GM15510 (cell line): ENCODE measurements around the gene SUN2.

Experiments used
- POLR2A ChIP-seq: IDR thresholded peaks from 3 replicates; pipeline ENCODE4 v1.6.1; 2011; ENCODE audit warnings: borderline replicate concordance; ENCODE audit not compliant: insufficient read length; ENCODE audit errors: extremely low read depth

SUN2 gene

GRCh38 chr22:38761202-38762162, 5.7 kb upstream of the SUN2 start:
- no peak for TF ChIP-seq POLR2A

DNA sequence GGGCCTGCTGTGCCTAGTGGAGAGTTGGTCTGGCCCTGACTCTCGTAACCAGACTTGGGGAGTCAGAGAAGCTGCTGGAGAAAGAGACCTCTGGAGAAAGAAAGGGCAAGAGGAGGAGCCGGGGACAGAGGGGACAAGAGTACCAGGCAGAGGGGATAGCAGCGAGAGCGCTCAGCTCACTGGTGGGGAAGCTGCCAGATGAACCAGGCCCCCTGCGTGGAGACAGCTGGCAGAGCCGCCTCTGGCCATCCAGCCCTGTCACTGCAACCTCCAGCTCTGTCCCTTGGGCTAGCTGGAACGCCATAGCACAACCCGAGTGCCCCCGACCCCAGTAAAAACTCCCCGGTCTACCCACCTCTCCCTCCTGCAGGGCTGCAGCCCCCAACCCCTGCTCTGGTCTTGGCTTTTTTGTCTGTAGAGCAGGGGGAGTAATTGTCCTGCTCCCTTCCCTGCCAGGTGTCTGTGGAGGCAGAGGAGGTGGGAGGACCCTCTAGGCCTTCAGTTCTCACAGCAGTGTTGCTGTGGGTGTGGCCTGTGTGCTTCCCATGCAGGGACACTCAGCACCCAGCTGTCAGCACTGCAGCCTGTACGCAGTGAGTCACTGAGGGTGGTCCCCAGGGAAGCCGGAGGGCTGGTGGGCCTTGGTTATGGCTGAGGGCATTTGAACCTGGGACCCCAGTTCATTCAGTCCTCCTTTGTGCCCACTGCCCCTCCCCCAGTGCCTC, 4.8 kb upstream of the SUN2 start:
- TF ChIP-seq POLR2A = peak; percentile 11

DNA sequence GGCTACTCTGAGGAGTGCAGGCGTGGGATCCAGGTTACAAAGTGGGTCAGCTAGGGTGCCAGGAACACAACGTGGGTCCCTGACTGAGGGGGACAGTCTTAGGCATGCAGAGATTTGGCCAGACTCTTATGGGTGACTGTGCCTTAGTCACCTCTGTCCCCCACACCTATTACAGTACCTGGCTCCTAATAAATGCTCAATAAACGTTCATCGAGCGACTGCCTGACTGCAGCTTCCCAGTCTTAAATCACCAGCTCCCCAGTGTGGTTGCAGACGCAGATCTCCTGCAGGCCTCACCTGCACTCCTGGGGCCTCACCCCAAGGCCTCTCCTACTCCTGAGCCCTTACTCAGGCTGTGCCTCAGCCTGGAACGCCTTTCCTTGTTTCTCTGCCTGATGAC, 3.2 kb upstream of the SUN2 start:
- no peak for TF ChIP-seq POLR2A

DNA sequence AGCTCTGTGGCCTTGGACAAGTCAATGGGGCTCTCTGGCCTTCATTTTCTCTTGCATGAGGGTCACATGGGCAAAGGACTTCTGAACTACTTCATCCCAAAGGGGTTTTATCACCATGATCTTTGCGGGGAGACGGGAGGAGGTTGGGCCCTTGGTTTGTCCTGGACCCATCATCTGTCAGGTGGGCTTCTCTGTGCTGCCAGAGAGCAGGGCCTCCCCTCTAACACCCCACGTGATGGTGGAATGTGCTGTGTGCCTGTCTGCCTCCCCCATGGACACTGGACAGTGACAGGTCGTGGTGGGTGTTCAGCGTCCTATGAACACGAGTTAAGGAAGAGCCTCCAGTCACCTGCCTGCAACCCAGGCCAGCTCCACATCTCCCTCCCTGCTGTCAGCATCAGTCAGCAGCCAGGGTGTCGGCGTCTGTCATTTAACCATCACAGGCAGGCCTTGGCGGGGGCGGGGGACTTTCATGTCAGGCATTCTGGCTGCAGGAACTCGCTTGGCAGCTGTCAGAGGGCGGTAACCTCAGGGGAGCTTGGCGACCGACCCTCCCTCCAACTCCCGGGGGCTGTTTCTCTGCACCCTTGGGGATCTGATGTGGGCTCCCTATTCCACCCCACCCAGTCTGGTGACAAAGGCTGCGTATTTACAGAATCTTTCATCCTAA, 2.6 kb upstream of the SUN2 start:
- TF ChIP-seq POLR2A = no peak

DNA sequence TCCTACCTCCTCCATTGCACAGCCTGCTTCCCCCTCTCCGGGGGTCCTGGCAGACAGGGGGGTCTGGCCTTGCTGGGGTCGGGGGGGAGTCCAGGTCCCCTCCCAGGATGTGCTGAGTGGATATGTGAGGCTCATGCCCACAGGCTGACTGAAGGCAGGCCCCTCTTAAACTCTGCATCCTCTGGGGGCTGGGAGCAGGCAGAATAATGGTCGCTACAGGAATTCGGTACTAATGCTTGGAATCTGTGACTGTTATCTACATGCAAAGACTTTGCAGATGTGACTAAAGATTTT, 1.6 kb upstream of the SUN2 start:
- no peak for TF ChIP-seq POLR2A

DNA sequence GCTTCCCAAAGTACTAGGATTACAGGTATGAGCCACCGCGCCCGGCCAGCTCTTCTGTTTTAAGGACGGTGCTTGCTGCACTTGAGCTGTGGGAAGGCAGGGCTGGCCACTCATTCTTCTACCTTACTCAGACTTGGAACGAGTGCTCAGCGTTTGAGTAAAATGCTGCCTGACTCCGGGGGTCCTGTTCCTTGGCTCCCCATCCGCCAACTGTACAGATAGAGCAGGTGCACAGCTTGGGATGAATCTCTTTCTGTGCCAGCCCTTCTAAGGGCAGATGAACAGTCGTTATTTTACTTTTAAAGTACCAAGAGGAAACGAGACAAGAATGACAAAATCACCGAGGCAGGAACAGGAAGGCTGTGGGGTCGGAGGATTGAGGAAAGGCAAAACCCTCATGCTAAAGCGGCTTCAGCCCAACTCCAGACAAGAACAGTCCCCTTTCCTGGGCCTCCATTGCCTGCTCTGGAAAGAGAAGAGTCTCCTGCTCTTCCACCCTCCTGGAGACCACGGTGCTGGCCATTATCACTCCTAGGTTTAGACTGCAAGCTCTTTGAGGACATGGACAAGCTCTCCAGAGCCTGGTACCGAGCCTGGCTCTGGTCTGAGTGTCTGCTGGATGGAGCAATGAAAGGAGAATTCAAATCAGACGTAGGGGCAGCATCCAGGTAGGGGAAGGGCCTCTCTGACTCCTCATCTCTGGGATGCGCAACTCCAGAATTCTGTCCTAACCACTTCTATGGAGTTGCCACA, 1.1 kb upstream of the SUN2 start:
- no peak for TF ChIP-seq POLR2A

DNA sequence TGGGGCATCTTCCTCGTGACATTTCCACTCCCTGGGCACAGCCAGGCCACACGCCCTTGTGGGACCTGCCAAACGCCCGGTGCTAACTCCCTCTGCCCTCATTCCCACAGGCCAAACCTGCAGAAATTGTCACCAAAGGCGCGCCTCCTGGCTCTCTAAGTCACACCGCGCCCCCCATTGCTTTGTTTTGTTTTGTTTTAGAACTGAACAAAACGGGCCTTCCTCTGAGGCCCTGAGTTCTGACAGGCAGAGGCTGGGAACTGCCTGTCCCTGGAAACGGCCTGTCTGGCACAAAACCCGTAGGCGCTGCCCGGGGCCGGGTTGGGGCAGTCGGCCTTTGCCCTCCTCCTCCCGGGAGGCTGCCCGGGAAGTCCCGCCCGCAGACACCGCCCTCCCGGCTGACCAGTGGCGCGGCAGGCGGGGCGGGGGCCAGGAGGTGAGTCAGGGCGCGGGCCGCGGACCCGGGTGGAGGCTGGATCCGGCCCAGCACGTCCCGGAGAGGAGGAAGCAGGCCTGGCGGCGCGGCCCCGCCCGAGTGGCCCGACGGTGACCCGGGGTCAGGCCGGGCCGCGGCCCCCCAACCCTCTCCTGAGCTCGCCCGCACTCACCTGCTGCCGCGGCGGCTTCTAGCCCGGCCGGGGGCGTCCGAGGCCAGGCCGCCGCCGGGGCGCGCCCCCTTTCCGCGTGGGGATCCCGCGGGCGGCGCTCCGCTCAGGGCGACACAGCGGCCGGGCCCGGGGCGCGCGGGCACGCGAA, 465 bp downstream of the SUN2 start:
- no peak for TF ChIP-seq POLR2A

DNA sequence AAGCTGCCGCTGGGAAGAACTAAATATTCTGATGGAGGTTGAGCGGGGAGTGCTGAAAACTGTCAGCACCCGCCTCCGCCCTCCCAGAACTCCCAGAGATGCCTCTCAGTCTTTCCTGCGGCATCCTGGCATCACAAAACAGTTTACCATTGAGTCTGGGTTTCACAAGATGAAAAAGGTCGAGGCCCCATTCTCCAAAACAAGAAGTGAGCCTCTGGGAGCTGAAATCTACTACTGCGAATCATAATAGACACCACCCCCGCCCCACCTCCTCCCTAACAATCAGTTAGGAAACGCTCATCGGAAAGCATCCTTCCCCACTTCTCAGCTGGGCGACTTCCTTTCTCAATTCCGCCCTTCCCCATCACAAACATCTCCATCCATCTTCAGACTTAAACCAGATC, 1.0 kb downstream of the SUN2 start:
- TF ChIP-seq POLR2A = no peak

GRCh38 chr22:38753948-38754750, 1.6 kb downstream of the SUN2 start:
- peak; percentile 29 for TF ChIP-seq POLR2A

- TF ChIP-seq POLR2A = peak; percentile 10
Measured at GRCh38 chr22:38751422-38752346, 4.1 kb downstream of the SUN2 start.

- no peak for TF ChIP-seq POLR2A
Measured at GRCh38 chr22:38751066-38751421, 4.8 kb downstream of the SUN2 start.

- no peak for TF ChIP-seq POLR2A
Measured at GRCh38 chr22:38750638-38751037, 5.2 kb downstream of the SUN2 start.
